Measurements from ENCODE around the gene STRADB. TPM values are rescaled to one million over a fixed set of nuclear protein-coding genes. Genes with fewer than 3 reads are reported as not detected.
"Not testable (repeated sequence)": the region's sequence is repeated elsewhere in the genome, so short reads cannot be mapped to it uniquely, and the experiment has no call there.

Gene STRADB
- total RNA-seq, 1 donor from 2014 or later, result 44.6 TPM

DNA sequence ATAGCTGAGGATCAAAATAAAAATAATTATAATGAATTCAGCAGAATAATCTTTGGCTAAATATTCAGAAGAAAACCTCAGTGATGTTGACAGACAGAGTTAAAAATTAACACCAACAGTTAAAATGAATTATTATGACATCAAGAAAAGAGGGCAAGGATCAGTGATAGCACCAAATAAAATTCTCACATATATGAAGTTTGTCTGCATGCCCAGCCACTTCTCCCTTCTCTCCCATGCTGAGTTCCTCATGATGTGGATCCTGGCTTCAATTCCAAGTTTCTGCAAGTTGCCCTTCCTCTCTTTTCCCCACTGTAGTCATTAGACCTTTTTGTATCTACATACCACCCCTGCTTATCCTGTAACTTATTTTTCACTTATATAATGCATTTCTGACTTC, 6.8 kb downstream of the STRADB start:
- DNase-seq (ENCODE audit: low spot score), result no peak
- intact Hi-C loops (cut with DNase I), result no loop called here
- no peak for ATAC-seq

DNA sequence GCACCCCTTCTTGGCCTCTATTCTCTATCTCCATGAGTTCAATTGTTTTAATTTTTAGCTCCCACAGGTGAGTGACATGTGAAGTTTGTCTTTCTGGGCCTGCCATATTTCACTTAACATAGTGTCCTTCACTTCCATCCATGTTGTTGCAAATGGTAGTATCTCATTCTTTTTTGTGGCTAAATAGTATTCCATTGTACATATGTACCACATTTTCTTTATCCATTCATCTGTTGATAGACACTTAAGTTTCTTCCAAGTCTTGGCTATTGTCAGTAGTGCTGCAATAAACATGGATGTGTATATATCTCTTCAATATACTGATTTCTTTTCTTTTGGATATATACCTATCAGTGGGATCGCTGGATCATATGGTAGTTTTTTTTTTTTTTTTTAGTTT, 9.0 kb downstream of the STRADB start:
- intact Hi-C loops (cut with DNase I), result no loop called here
- no peak for ATAC-seq
- no peak for DNase-seq (ENCODE audit: low spot score)

DNA sequence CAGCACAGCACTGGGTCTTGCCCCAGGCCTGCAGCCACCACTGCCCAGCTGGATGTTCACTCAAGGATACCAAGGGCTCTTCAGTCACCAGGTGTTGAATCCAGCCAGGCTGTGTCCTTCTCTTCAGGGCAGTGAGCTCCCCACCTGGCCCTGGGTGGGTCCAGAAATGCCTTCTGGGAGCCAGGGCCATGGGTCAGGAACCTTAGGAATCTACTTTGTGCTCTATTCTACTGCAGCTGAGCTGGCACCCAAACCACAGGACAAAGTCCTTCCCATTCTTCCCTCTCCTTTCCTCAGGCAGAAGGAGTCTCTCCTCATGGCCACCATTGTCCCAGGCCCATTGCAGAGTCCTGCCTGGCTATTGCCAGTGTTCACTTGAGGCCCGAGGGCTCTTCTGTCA, 13.0 kb downstream of the STRADB start:
- intact Hi-C loops (cut with DNase I), result no loop called here
- ATAC-seq, result no peak
- no peak for DNase-seq (ENCODE audit: low spot score)

GRCh38 chr2:201465524-201465971, 14.0 kb downstream of the STRADB start:
- DNase-seq (ENCODE audit: low spot score) (no peak), ATAC-seq (peak; percentile 82)
- intact Hi-C loops (cut with DNase I), result no loop called here

GRCh38 chr2:201466050-201466675, 14.6 kb downstream of the STRADB start:
- ATAC-seq (peak; percentile 88), DNase-seq (ENCODE audit: low spot score) (no peak)
- intact Hi-C loops (cut with DNase I), result no loop called here

GRCh38 chr2:201467666-201468065, 16.1 kb downstream of the STRADB start:
- DNase-seq (ENCODE audit: low spot score) (no peak), ATAC-seq (no peak)
- intact Hi-C loops (cut with DNase I), result no loop called here

GRCh38 chr2:201470821-201471731, 19.5 kb downstream of the STRADB start:
- intact Hi-C loops (cut with DNase I), result no loop called here
- ATAC-seq, result no peak

DNA sequence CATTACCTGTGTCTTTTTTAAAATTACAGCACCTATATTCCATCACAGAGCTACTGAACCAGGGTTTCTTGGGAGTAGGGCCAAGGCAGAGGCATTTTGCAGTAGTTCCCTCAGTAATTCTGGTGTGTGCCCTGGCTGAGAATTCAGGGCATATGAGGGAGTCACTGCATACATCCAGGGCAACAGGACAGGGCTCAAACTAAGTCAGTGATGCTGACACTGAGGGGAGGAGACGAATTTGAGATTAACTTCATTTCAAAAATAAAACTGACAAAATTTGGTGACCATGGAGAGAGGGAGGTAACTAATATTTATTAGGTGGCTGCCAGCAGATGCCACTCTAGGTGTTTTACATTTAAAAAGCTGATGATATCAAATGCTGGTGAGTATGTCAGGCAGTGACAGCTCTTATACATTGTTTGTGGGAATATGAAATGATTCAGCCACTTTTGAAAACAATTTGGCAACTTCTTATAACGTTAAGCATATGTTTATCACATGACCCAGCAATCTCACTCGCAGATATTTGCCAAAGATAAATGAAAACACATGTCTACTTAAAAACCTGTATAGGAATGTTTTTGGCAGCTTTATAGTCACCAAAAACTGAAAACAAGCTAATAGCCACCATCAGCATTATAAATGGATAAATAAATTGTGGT, 20.3 kb downstream of the STRADB start:
- DNase-seq (ENCODE audit: low spot score) (no peak), ATAC-seq (no peak)
- intact Hi-C loops (cut with DNase I), result no loop called here

More at GRCh38 chr2:201470821-201471731, 19.5 kb downstream of the STRADB start:
- no peak for DNase-seq (ENCODE audit: low spot score)

- intact Hi-C loops (cut with DNase I), result no loop called here
- no peak for DNase-seq (ENCODE audit: low spot score)
- ATAC-seq, result no peak
Observed at GRCh38 chr2:201472411-201472810, 20.9 kb downstream of the STRADB start.

DNA sequence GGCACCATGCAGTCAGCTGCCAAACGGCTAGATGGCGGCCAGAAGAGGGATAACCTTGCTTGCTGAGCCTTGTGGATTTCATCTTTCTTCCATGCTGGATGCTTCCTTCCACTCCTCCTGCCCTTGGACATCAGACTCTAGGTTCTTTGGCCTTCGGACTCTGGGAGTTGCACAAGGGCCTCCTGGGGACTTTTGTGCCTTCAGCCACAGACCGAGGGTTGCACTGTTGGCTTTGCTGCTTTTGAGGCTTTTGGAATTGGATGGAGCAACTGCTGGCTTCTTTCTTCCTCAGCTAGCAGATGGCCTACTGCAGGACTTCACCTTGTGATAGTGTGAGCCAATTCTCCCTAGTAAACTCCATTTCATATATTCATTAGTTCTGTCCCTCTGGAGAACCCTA, 31.0 kb downstream of the STRADB start:
- DNase-seq (ENCODE audit: low spot score), result no peak
- peak; percentile 62 for ATAC-seq
- intact Hi-C loops (cut with DNase I), result no loop called here

DNA sequence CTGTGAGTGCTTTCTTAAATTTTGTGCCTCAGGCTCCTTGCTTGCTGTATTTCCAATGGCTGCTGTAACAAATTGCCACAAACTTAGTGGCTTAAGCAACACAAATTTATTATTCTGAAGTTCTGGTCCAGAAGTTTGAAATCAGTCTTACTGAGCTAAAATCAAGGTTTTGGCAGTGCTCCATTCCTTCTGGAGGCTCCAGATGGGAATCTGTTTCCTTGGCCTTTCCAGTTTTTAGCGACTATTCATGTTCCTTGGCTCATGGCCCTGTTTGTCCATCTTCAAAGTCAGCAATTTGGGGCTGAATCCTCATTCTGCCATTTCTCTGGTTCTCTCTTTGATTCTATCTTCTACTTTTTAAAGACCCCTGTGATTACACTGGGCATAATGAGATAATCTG, 31.8 kb downstream of the STRADB start:
- intact Hi-C loops (cut with DNase I), result no loop called here
- ATAC-seq, result no peak
- no peak for DNase-seq (ENCODE audit: low spot score)

GRCh38 chr2:201483758-201484157, 32.2 kb downstream of the STRADB start:
- intact Hi-C loops (cut with DNase I); DNase-seq (ENCODE audit: low spot score); ATAC-seq: not testable (repeated sequence)

- intact Hi-C loops (cut with DNase I), result no loop called here
- DNase-seq (ENCODE audit: low spot score) (no peak), ATAC-seq (no peak)
Observed at GRCh38 chr2:201484805-201485204, 33.3 kb downstream of the STRADB start.

DNA sequence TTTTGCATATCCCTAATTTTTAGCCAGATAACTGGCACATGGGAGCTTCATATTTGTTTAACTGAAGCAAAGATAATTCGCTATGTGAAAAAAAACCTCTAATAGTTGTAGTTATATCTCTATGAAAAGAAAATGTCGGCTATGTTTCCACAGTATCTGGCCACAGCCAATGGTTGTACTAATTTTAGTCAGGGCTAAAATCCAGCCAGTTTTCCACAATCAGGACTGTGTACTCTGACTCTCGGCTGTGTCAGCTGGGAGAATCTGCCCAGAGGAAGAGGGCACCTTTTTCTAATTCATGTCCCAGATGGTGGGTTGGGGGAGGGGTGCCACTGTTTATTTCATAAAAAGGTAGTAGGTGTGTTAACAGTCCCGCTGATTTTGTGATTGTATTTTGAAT, 38.8 kb downstream of the STRADB start:
- intact Hi-C loops (cut with DNase I), result no loop called here
- DNase-seq (ENCODE audit: low spot score) (no peak), ATAC-seq (no peak)

- no peak for ATAC-seq
Observed at GRCh38 chr2:201496785-201497184, 45.2 kb downstream of the STRADB start.

DNA sequence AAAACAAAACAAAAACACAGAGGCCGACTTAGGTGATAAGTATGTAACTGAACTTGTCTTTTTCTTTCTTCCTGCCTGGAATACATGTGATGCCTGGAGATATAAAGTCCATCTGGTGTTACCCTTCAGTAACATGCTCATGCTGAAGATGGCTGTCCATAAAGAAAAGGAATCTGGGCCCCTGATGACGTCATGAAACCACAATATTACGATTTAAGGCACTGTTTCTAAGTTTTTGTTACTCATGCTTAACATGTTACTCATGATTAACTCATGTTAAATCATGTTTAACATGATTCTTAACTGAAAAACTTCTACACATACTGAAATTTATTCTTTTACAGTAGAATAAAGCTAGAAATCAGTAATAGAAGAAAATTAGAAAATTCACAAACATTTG, 49.0 kb downstream of the STRADB start:
- no peak for DNase-seq (ENCODE audit: low spot score)
- intact Hi-C loops (cut with DNase I), result no loop called here

More at GRCh38 chr2:201496785-201497184, 45.2 kb downstream of the STRADB start:
- intact Hi-C loops (cut with DNase I), result no loop called here
- no peak for DNase-seq (ENCODE audit: low spot score)

DNA sequence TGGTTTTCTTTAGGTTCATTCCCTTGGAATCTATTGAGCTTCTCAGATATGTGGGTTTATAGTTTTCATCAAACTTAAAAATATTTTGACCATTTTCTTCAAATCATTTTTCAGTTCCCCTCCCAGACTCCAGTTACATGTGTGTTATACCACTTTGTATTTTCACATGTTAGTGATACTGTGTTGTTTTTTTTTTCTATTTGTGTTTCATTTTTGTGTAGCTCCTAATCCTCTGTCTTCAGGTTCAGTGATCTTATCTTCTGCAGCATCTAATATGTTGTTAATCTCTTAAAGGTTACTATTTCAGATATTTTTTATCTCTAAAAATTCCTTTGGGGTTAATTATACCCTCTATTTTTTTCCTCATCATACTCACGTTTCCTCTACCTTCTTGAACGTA, 51.2 kb downstream of the STRADB start:
- no peak for DNase-seq (ENCODE audit: low spot score)
- intact Hi-C loops (cut with DNase I), result no loop called here
- no peak for ATAC-seq

More for the DNA sequence above, 49.0 kb downstream of the STRADB start:
- ATAC-seq, result no peak

- ATAC-seq (no peak), DNase-seq (ENCODE audit: low spot score) (no peak)
- intact Hi-C loops (cut with DNase I), result no loop called here
Observed at GRCh38 chr2:201507725-201508124, 56.2 kb downstream of the STRADB start.

DNA sequence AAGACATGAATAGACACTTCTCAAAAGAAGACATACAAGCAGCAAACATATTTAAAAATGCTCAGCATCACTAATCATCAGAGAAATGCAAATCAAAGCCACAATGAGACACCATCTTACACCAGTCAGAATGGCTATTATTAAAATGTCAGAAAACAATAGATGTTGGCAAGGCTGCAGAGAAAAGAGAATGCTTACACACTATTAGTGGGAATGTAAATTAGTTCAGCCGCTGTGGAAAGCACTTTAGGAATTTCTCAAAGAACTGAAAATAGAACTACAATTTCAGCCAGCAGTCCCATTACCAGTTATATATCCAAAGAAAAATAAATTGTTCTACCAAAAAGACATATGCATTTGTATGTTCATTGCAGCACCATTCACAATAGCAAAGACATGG, 61.7 kb downstream of the STRADB start:
- no peak for DNase-seq (ENCODE audit: low spot score)
- ATAC-seq, result no peak
- intact Hi-C loops (cut with DNase I), result no loop called here
